GM18526 (cell line): ENCODE data around the gene ZBTB20.

Experiments used
- POLR2A ChIP-seq: IDR thresholded peaks from 3 replicates; pipeline ENCODE4 v1.6.1; 2011; ENCODE audit not compliant: insufficient read length; ENCODE audit errors: extremely low read depth

The ZBTB20 gene

GRCh38 chr3:114831861-114832260 is 315.2 kb downstream of the ZBTB20 start:
- no peak for TF ChIP-seq POLR2A

- TF ChIP-seq POLR2A = no peak
Measured at GRCh38 chr3:114830652-114831051, 316.4 kb downstream of the ZBTB20 start.

- no peak for TF ChIP-seq POLR2A
Measured at GRCh38 chr3:114829783-114830182, 317.3 kb downstream of the ZBTB20 start.

GRCh38 chr3:114827495-114827894 is 319.6 kb downstream of the ZBTB20 start:
- no peak for TF ChIP-seq POLR2A

GRCh38 chr3:114824014-114824413 is 323.1 kb downstream of the ZBTB20 start:
- TF ChIP-seq POLR2A = no peak

- TF ChIP-seq POLR2A = no peak
Measured at GRCh38 chr3:114823061-114823460, 324.0 kb downstream of the ZBTB20 start.

- TF ChIP-seq POLR2A = no peak
Measured at GRCh38 chr3:114816052-114816451, 331.0 kb downstream of the ZBTB20 start.

GRCh38 chr3:114809668-114810413 is 337.2 kb downstream of the ZBTB20 start:
- TF ChIP-seq POLR2A = no peak

GRCh38 chr3:114804099-114804498 is 343.0 kb downstream of the ZBTB20 start:
- TF ChIP-seq POLR2A = no peak

GRCh38 chr3:114803042-114803695 is 343.9 kb downstream of the ZBTB20 start:
- no peak for TF ChIP-seq POLR2A

- TF ChIP-seq POLR2A = no peak
Measured at GRCh38 chr3:114800272-114801031, 346.6 kb downstream of the ZBTB20 start.

GRCh38 chr3:114799816-114800215 is 347.3 kb downstream of the ZBTB20 start:
- TF ChIP-seq POLR2A = no peak

- TF ChIP-seq POLR2A = no peak
Measured at GRCh38 chr3:114796796-114797195, 350.3 kb downstream of the ZBTB20 start.

- no peak for TF ChIP-seq POLR2A
Measured at GRCh38 chr3:114794894-114795630, 352.0 kb downstream of the ZBTB20 start.

- TF ChIP-seq POLR2A = no peak
Measured at GRCh38 chr3:114792159-114792918, 354.7 kb downstream of the ZBTB20 start.

- no peak for TF ChIP-seq POLR2A
Measured at GRCh38 chr3:114790752-114791151, 356.3 kb downstream of the ZBTB20 start.
